Astrocyte of the cerebellum (primary cell): Measurements from ENCODE around the gene TMED10.
A peak's percentile ranks its signal among the peaks of the same experiment; 100 is the strongest.
"Not testable (repeated sequence)": the region's sequence is repeated elsewhere in the genome, so short reads cannot be mapped to it uniquely, and the experiment has no call there.

Source experiments
- DNase-seq: peaks from one replicate; pipeline ENCODE4 v3.0.0-alpha.2; 2011; ENCODE audit warnings: low read depth
- H3K4me3 ChIP-seq: 2 replicates; pipeline ENCODE4 v1.5.1; 2011; ENCODE audit warnings: mild to moderate bottlenecking, low read depth, low read length, moderate library complexity
- in situ Hi-C: cut with HindIII; loops from 2 replicates; pipeline ENCODE4 v1.10.0; 2017; ENCODE audit warnings: low sequenced_read_pairs
- TF ChIP-seq, protein P1 (sequence below): IDR thresholded peaks from 2 replicates; pipeline ENCODE4 v1.5.1; 2012; ENCODE audit warnings: low read length, low read depth, moderate library complexity, mild to moderate bottlenecking; ENCODE audit errors: missing control alignments

Gene TMED10

DNA sequence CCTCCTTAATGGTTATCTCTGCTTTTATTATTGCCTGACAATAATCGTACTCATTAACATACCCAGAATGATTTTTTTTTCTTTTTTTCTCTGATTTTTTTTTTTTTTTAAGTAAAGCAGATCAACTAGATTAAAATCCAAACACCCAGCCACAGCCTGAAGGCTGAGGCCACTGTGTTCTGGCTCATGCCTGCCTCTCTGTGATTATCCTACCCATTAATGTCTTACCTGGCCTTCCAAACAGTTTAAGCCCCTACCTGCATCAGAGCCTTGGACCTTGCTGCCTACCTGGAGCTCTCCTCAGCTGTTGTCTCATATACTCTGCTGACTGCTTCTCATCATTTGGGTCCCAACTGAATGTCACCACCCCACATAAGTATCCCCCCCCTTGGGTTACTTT lies 6.8 kb upstream of the TMED10 start:
- TF ChIP-seq, protein P1, sequence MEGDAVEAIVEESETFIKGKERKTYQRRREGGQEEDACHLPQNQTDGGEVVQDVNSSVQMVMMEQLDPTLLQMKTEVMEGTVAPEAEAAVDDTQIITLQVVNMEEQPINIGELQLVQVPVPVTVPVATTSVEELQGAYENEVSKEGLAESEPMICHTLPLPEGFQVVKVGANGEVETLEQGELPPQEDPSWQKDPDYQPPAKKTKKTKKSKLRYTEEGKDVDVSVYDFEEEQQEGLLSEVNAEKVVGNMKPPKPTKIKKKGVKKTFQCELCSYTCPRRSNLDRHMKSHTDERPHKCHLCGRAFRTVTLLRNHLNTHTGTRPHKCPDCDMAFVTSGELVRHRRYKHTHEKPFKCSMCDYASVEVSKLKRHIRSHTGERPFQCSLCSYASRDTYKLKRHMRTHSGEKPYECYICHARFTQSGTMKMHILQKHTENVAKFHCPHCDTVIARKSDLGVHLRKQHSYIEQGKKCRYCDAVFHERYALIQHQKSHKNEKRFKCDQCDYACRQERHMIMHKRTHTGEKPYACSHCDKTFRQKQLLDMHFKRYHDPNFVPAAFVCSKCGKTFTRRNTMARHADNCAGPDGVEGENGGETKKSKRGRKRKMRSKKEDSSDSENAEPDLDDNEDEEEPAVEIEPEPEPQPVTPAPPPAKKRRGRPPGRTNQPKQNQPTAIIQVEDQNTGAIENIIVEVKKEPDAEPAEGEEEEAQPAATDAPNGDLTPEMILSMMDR: no peak
- DNase-seq: no peak
- in situ Hi-C loops: no loop called here
- no peak overlapping the region for H3K4me3 ChIP-seq

GRCh38 chr14:75182821-75183220 lies 6.4 kb upstream of the TMED10 start:
- DNase-seq: no peak
- TF ChIP-seq, protein P1: no peak
- H3K4me3 ChIP-seq: no peak overlapping the region
- in situ Hi-C loops: no loop called here

DNA sequence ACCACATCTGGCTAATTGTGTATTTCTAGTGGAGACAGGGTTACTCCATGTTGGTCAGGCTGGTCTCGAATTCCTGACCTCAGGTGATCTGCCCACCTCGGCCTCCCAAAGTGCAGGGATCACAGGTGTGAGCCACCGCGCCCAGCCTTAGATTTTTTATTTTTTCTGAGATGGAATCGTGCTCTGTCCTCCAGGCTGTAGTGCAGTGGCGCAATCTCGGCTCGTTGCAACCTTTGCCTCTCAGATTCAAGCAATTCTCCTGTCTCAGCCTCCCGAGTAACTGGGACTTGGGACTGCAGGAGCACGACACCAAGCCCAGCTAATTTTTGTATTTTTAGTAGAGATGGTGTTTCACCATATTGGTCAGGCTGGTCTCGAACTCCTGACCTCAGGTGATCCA lies 5.8 kb upstream of the TMED10 start:
- in situ Hi-C loops, DNase-seq, H3K4me3 ChIP-seq: not testable (repeated sequence)

- DNase-seq: no peak
- H3K4me3 ChIP-seq: no peak overlapping the region
- in situ Hi-C loops: no loop called here
- TF ChIP-seq, protein P1: no peak
These were observed 5.1 kb upstream of the TMED10 start for GRCh38 chr14:75181293-75182062.

GRCh38 chr14:75175677-75176141 lies 703 bp downstream of the TMED10 start:
- DNase-seq: no peak
- peak overlapping the region; percentile 88 for H3K4me3 ChIP-seq
- in situ Hi-C loops: loop anchor here (5.0 kb wide), 1 partner anchor 33 kb away; no protein-coding TSS in a partner anchor
- TF ChIP-seq, protein P1: no peak

DNA sequence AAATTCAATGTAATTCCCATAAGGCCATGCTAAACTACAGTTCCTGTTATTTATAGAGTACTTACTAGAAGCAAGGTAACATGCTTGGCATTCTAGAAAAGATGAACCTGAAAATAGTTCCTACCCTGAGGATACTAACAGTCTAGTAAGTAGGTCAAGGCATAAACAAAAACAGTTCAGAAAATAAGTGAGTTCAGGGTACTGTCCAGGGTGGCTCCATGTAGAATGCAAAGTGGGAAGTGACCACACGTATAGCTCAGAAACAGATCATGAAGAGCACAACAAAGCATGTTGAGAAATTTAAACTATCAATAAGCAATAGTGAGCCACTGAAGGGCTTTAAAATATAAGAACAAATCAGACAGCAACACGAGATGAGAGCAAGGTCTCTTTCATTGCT lies 2.3 kb downstream of the TMED10 start:
- in situ Hi-C loops: no loop called here
- no peak for DNase-seq
- TF ChIP-seq, protein P1: no peak
- H3K4me3 ChIP-seq: no peak overlapping the region

GRCh38 chr14:75170772-75171171 lies 5.6 kb downstream of the TMED10 start:
- in situ Hi-C loops: no loop called here
- H3K4me3 ChIP-seq: no peak overlapping the region
- TF ChIP-seq, protein P1: no peak
- no peak for DNase-seq
